Fibroblast of the conjunctiva (primary cell): Measurements from ENCODE around the gene TATDN2.
"Not testable (repeated sequence)": the region's sequence is repeated elsewhere in the genome, so short reads cannot be mapped to it uniquely, and the experiment has no call there.

Source experiments
- DNase-seq: peaks from one replicate; pipeline ENCODE4 v3.0.0-alpha.2; 2010; ENCODE audit warnings: low read depth

TATDN2 gene

DNA sequence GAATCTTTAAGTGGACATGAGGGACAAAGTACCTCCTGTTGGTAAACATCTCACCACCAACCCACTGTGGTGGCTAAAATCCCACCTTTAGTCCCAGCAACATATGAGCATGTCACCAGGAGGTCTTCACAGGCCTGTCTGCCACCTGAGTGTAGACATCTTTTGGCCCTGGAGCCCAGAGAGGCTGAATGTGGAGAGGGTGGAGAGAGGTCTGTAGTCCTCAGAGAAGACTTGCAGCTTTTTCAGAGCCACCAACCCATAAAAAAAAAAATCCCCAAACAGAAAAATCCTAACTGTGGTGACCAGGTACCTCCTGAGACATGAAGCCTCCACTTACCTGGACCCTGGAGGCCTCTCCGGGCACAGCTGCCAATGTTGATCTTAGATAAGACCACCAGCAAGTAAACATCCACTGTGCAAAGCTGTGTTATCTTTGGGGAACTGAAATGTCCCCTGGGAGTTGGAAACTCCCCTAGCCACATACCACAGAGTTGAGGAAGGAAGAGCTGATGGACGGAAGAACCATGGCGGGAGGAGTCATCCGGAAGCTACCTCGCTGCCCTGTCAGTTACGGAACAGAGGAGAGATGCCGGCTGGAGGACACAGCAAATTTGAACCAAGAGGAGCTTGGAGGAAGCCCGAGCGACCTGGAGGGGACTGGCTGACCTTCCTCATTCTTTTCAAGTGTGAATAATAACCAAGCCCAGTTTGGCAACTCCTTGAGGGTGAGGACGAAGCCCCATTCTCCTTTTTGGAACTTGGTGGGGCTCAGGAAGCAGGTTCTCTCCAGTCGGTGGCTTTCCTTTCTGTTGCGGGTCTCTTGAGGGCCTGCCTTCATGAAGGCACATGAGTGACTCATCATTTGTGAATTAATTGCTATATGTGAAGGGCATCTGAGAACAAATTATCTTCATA is 44.5 kb downstream of the TATDN2 start, which contains the start of gene GHRL:
Gene GHRL (minus strand): TSS at position 443 of the 915 bp plus-strand sequence. CDS start 2,767 bp downstream, outside the sequence.
- no peak for DNase-seq

DNA sequence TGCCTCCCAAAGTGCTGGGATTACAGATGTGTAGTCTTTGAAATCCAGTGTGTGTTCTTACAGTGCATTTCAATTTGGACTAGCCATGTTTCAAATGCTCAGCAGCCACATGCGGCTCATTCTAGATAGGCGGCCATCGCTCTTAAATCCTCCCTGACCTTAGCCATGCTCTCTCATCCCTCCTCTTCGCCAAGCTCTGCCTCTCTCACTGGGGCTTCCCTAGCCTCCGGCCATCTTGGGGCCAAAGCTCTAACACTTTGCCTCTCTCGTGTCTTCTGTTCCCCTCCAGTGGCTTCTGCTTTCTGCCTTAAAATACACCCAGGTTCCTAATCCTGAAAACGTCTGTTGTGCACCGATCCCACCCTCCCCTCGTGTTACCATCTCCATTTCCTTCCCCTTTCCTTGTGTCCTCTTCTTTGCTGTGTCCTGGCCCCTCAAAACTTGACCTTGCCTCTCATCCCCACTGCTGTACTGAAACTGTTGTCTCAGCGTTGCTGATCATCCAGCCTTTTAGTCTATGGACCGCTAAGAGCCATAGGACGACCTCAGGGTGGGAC is 45.8 kb downstream of the TATDN2 start:
- DNase-seq, result no peak

DNA sequence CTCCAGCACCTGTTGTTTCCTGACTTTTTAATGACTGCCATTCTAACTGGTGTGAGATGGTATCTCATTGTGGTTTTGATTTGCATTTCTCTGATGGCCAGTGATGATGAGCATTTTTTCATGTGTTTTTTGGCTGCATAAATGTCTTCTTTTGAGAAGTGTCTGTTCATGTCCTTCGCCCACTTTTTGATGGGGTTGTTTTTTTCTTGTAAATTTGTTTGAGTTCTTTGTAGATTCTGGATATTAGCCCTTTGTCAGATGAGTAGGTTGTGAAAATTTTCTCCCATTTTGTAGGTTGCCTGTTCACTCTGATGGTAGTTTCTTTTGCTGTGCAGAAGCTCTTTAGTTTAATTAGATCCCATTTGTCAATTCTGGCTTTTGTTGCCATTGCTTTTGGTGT is 49.8 kb downstream of the TATDN2 start:
- DNase-seq, result not testable (repeated sequence)

DNA sequence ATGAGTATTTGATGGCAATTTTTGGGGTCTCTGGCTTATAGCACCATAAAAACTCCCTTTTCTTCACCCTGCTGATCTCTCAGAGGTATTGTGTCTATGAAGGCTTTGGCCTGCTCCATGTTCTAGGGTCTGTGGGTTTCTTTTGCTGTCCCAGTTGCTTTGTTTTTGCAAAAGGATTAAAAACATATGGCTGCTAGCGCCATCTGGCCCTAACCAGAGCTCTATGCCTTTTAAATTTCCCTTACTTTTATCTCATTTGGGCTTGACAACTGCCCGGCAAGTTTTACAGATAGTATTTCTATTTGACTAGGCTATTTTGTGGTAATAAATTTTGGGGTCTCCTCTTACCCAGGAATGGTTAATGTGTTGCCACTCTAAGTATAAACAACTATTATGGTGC is 50.9 kb downstream of the TATDN2 start:
- peak; percentile 28 for DNase-seq

DNA sequence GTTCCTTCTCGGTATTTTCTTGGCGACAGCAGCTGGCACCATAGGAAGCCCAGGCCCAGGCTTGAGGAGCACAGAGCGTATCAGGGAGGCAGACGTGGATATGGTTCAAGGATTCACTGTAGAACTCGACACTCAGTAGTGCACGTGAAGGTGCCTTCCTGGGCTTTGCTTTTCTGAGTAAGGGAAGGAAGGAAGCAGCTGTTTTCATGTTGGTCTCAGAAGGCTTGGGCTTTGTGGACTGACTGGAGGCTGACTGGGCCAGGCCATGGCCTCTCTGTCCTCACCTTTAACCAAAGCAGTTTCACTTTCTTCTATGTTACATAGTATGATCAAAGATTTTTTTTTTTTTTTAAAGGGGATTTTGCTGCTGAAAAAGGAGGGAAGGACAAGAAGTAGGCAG is 51.4 kb downstream of the TATDN2 start:
- DNase-seq, result no peak

DNA sequence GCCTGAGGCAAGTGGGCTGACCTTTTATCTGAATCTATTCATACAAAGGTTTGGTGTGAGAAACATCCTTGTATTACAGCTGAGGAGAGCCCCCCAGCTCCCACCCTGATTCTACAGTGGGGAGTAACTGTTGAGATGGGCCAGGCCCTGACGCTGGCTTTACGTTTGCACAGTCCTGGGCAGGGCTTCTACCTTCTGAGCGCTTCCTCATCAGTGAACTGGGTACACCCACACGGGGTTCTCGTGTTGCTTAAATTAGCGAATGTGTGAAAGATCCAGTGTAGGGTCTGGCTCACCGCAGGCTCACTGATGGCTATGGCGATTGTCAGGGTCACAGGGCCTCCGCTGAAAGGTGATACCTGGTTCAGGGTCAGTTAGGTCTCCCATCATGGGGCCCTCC is 51.8 kb downstream of the TATDN2 start:
- DNase-seq, result no peak

DNA sequence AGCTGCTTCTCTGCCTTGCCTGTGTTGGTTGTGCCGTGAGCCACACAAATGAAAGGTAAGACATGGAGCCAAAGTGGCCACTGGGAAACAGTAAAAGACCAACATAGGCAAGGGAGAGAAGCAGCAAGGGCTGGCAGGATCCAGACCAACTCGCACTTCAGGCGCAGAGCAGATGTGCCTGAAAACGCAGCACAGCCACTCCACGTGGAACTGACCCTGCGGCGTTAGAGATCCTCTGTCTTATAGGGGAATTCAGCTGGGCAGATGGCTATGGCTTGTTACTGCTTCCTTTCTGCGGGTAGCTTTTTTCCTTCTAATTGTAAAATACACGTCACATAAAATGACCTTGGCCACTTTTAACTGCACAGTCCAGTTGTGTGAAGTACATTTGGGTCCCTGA is 54.8 kb downstream of the TATDN2 start:
- DNase-seq, result no peak

DNA sequence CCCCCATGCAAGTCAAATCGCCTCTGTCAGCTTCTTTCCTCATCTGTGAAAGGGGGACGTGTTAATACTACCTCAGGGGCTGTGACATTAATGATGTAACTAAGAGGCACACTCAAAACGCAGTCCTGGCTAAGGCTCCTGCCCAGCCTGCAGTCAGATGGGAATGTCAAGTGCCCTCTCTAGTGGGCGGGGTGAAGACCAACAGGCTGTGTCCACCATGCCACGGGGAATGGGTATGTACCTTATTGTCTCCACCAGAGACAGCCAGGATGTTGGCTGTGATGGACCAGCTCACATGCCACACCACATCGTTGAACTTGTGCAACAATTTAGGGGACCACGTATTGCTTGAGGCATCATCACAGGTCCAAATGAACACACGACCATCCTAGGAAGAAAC is 55.5 kb downstream of the TATDN2 start:
- DNase-seq, result no peak

DNA sequence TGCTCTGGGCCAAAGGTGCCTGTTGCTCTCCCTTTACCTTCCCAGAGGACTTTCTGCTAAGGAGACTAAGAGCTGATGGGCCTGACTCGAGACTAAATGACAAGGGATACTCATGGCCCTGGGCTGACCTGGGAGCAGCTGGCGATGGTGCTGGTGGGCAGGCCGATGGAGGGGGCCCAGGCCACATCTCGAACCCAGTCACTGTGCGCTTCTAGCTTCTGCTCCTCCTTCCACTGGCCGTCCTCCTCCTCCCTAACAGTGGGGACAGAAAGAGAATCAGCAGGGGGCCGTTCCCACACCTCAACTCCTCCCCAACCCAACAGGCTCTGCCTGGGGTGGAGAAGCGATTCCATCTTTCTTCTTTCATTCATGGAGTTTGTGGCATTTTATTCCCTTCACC is 56.6 kb downstream of the TATDN2 start:
- DNase-seq, result no peak

DNA sequence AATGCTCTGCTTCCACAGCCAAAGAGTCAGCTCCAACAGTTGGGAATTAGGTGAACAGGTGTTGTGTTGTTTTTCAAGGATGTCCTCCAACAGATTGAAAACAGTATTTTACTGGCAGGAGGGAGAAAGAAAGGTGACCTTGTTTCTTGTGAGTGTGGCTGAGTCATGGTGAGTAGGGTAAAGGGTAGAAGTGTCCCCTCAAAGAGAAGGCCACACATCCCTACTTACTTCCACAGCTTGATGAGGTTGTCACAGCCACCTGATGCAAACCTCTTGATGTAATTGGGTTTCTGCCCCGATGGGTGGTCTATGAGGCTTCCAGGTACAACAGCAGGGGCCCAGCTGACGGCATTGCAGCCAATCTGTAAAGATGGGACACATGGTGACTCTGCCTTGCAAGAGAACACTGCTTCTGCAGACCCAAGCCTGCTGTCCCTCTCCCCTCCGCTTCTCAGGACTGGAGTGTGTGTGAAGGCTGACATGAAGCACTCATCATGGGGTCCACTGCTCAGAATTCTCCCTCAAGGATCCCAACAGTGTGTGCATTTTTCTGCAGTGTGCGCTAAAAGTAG is 57.2 kb downstream of the TATDN2 start:
- no peak for DNase-seq

DNA sequence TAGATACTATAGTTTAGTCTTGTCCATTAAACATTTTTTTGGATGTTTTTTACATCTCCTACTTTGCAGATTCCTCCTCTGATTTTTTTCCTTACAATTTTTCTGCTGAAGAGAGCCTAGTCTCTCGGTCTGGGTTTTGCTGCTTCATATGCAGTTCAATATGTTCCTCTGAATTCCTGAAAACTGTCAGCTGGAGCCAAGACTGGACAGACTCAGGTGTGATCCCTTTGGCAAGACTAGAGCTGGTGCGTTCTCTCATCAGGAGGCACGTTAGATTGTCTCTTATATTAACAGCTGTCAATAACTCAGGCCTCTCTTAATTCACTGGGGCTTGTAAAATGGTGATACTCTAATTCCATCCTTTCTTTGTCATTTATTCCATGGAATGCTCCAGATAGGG is 57.9 kb downstream of the TATDN2 start:
- no peak for DNase-seq

DNA sequence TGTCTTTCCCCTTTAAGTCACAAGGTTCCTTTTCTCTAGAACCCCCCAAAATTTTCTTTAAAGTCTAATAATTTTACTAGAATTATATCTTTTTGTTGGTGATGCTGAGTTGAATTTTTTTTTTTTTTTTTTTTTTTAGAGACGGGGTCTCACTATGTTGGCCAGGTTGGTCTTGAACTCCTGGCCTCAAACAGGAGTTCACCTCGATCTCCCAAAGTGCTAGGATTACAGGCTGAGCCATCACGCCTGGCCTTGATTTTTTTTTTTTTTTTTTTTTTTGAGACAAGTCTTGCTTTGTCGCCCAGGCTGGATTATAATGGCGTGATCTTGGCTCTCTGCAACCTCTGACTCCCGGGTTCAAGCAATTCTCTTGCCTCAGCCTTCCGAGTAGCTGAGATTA is 60.4 kb downstream of the TATDN2 start:
- DNase-seq, result no peak

DNA sequence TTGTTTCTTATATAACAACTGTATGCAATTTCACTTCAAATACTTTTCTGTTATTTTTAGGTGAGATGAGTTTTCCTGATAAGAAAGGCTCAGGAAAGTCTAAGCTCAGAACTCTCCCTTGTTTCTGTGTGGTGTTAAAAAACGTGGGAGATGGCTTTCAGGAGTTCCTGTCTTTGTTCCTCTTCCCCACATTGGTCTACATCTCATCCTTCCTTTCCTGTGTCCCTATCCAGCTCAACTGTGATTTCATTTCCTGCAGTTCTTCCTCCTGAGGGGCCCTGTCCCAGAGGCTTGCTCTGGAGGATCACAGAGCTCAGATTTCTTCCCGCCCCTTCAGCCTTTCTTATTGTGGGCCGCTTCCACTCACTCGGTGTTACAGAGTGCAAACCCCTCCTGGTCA is 61.5 kb downstream of the TATDN2 start:
- no peak for DNase-seq

DNA sequence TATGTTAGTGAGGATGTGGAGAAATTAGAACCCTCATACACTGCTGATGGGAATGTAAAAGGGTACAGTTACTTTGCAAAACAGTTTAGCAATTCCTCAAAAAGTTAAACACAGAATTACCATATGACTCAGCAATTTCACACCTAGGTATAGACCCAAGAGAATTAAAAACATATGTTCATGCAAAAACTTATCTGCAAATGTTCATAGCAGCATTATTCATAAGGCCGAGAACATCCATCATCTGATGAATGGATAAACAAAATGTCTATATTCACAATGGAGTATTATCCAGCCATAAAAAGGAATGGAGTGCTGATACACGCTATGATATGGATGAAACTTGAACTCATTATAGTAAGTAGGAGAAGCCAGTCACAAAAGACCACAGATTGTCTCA is 62.3 kb downstream of the TATDN2 start:
- peak; percentile 13 for DNase-seq

DNA sequence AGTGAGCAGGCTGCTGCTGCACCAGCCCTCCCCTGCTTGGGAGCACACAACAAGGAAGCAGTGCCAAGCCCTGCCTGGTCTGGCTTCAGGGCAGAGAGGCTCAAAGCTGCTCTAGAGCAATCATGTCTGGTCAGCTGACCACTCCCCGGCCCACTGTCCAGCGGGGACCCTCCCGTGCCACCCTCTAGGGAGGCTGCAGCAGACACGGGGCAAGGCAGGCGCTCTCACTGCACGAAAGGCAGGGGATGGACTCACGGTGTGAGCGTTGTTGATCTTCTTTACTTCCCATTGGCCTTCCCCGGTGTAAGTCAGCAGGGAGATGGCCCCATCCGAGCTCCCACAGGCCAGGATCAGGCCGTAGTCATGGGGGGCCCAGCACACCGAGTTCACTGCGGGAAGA is 63.5 kb downstream of the TATDN2 start:
- DNase-seq, result no peak

DNA sequence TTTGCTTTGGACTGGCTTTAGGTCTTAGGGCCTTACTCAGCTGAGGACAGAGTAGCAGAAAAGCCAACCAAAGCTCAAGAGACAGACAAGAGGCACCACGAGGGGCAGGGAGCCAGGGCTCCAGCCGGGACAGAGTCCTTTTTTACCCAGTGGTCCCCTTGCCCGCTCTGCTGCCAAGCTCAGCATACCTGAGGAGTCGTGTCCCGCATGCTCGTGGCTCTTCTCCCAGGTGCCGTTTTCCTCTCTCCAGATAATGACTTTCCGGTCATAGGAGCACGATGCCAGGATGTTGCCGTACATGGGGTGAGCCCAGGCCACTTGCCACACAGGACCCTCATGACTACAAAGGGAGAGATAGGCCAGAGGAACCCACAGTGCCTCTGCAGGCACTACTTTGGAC is 64.1 kb downstream of the TATDN2 start:
- no peak for DNase-seq

DNA sequence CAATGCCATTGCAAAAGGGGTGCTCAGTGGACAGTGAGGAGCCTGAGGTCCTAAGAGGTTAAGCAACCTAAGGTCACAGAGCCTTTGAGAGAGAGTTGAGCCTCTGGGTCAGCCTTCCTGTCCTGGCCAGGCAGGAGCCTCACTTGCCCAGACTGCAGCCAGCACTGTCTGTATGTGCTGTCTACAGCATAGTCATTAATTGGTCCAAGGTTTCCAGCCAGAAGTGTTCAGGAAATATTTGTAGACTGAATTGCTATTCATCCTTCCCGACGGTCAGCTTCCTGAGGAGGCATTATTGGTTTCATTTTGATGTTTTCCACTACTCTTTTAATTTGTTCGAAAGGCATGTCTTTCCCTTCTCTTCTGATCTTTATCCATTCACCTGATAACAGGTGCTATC is 64.6 kb downstream of the TATDN2 start:
- DNase-seq, result no peak

DNA sequence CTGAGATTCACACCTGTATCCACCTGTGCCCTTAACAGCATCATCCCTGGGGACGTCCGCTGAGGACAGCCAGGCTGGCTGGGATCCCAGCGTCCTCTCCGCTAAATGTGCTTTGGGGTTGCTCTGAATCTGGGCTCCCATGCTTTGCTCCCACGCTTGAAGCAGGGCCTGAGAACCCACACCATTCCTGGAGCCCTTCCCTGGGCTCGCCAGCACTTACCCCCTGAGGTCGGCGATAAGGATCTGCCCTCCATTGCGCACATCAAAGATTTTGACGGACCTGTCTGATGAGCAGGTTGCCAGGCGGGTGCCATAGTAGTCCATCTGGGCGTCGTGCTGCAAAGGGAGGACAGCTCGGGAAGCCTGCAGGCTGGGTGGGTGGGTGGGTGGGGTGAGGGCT is 66.8 kb downstream of the TATDN2 start:
- DNase-seq, result no peak

DNA sequence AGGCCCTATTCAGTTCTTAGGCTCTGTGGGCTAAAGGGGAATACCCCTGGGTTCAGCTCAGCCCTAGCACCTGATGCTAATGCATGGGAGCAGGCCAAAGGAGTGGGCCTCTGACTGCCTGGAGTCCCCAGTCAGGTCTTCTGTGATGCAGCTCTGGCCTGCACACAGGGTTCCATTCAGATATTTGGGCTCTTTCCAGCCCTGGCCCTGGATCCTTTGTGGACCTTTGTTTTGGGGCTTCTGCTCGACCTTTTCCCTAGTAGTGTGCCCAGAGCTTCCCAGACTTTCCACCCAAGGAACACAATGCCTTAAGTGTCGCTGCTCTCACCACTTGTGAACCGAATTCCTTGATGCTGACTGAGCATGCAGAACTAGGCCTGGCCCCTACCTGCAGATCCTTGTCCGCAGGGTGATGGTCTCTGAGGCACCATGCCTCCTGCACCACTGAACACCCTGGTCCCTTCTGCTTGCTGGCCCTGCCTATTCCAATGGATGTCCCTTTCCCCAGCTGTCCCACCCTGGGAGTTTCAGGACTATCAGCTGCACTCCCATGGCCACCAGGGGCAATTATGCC is 67.6 kb downstream of the TATDN2 start:
- DNase-seq, result no peak

DNA sequence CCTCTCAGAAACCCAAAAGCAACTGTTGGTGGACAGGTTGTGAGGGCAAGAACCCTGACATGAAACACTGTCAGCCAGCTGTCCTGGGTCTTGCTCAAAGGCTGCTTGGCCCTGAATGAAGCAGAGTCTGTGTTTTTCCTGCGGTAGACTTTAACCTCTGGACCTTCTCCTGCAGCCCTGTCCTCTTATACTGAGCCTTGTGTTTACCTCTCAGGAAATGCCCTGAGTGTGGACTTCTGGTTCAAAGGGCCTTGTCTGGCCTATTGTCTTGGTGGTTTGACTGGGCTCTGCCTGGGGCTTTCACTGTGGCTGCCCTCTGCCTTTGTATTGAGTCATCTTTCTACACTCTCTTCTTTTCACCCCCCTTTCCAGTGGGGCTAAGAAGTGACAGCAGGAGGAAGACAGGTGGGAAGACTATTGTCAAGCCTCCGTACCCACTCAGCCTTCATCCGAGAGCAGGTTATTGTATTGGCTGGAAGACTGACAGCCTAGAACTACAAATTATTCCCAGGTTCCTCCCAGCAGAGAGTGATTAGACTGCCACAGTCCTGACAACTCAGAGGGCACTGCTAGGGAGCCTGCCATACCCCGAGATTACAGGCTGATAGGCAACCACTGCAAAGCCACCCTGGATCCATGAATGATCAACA is 69.2 kb downstream of the TATDN2 start:
- DNase-seq, result no peak

DNA sequence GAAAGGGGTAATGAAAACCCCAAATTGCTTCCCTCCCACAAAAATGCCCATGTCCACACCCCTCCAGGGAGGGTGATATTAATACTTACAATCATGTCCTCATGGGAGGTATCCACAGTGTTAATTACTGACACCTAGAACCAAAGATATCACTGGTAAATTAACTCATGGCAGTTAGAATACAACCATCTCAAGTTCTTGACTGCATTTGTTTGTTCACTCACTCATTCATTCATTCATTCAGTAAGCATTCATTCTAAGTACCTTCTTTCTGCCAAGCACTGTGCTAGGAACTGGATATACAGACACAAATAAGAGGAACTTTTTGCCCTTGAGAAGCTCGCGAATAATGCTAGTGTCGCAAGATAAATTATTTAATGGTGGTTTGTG is 69.7 kb downstream of the TATDN2 start:
- DNase-seq, result no peak

DNA sequence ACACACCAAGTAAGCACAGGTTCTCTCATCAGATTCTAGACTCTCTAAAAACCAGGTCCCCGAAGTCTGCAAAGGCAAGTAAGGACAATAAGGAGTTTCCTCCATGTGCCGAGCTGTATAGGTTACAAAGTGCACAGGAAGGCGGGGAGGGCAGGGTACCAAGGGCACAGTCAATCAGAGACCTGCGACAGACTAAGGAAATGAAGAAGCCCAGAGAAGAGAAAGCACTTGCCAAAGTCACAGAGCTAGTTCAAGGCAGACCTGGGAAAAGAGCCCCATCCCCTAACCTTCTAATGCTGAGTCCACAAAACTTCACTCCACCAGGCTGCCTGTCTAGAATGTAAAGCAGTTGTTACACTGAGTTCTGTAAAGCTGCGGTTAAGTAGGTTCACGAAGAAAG is 71.0 kb downstream of the TATDN2 start:
- no peak for DNase-seq

DNA sequence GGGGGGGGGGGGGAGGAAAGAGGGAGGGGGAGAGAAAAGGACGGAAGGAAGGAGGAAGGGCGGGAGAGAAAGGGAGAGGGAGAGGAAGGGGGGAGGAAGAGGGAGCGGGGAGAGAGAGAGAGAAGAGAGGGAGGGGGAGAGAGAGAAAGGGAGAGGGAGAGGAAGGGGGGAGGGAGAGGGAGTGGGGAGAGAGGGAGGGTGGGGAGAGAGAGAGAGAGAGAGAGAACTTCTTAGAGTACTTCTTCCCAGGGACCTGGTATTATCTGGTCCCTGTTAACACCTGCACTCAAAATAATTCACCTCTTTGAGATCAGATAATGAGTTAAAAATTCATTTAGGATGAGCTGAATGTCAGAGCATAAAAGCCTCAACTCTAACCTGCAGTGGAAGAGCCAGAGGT is 71.5 kb downstream of the TATDN2 start:
- no peak for DNase-seq
